AG04450 (cell line): Measurements from ENCODE around the gene ACER2. TPM values are rescaled to one million over a fixed set of nuclear protein-coding genes. Genes with fewer than 3 reads are reported as not detected.

Experiments used
- CTCF ChIA-PET: fragments of 300-600, 350-600 bp; formaldehyde crosslinking; extraction: SDS; loops from one replicate; lab custom pipeline; 2022; ENCODE audit warnings: antibody characterized with exemption, inconsistent platforms; lab: Charles Lee
- POLR2A ChIA-PET: fragments of 350-600 bp; formaldehyde crosslinking; extraction: SDS; loops from one replicate; lab custom pipeline; 2021; ENCODE audit warnings: antibody characterized with exemption, inconsistent platforms; lab: Yijun Ruan, JAX
- DNase-seq: peaks from one replicate; pipeline ENCODE4 v3.0.0-alpha.2; 2011; ENCODE audit warnings: low read depth, low spot score
- H3K27ac ChIP-seq: one replicate; pipeline ENCODE4 v1.5.1; 2012; ENCODE audit warnings: low read depth, low read length, control low read depth
- H3K27me3 ChIP-seq: one replicate; pipeline ENCODE4 v1.6.0; 2012; ENCODE audit warnings: low read length; ENCODE audit not compliant: control insufficient read depth, insufficient read depth
- H3K4me3 ChIP-seq: 2 replicates; pipeline ENCODE4 v1.5.1; 2011; ENCODE audit warnings: mild to moderate bottlenecking, low read depth, low read length, control low read depth
- H3K9me3 ChIP-seq: 2 replicates; pipeline ENCODE4 v1.5.1; 2012; ENCODE audit warnings: low read length; ENCODE audit not compliant: control insufficient read depth, insufficient read depth
- CTCF ChIP-seq: IDR thresholded peaks from 2 replicates; pipeline ENCODE4 v1.5.1; 2011; ENCODE audit warnings: low read depth, low read length, control low read depth, inconsistent platforms
- polyA plus RNA-seq: library from polyadenylated mRNA; depleted of rRNA; stranded (reverse); fragments of >200 nt; gene quantifications from 2 replicates; pipeline ENCODE4 v1.2.3, GENCODE V29; 2011

ACER2 gene
- polyA plus RNA-seq, 1 experiment, result 2.3 TPM

GRCh38 chr9:19492775-19493173, 84.0 kb downstream of the ACER2 start:
- POLR2A ChIA-PET, result no interaction called here

GRCh38 chr9:19493174-19493811, 84.5 kb downstream of the ACER2 start:
- Histone ChIP-seq H3K27ac (no peak overlapping the region), H3K9me3 (no peaks in the 10 kb centered on the region), H3K27me3 (peaks cover 18% of the 10 kb centered on the region), H3K4me3 (peak overlapping the region; percentile 60)
- DNase-seq, result peak; percentile 29
- POLR2A ChIA-PET, result no interaction called here
- CTCF ChIA-PET, result interaction anchor here (0.7 to 1.3 kb wide), 6 partner anchors 8 to 429 kb away, joined by 3 to 5 read pairs (median 4); no protein-coding TSS in a partner anchor
- TF ChIP-seq CTCF, result peak; percentile 84

More at GRCh38 chr9:19492775-19493173, 84.0 kb downstream of the ACER2 start:
- Histone ChIP-seq H3K27me3 (peaks cover 22% of the 10 kb centered on the region), H3K27ac (no peak overlapping the region), H3K4me3 (no peak overlapping the region), H3K9me3 (no peaks in the 10 kb centered on the region)
- CTCF ChIA-PET, result interaction anchor here (0.7 to 1.3 kb wide), 5 partner anchors 8 to 430 kb away, joined by 3 to 4 read pairs (median 4); no protein-coding TSS in a partner anchor
- DNase-seq, result no peak
- TF ChIP-seq CTCF, result no peak

- Histone ChIP-seq H3K27ac (no peak overlapping the region), H3K27me3 (peaks cover 18% of the 10 kb centered on the region), H3K9me3 (no peaks in the 10 kb centered on the region), H3K4me3 (peak overlapping the region; percentile 60)
- no peak for TF ChIP-seq CTCF
- DNase-seq, result no peak
- POLR2A ChIA-PET, result no interaction called here
- CTCF ChIA-PET, result interaction anchor here (0.9 to 1.0 kb wide), 2 partner anchors 11 to 429 kb away, joined by 3 to 5 read pairs; no protein-coding TSS in a partner anchor
Measured at GRCh38 chr9:19493876-19494275, 85.1 kb downstream of the ACER2 start.

GRCh38 chr9:19495186-19496028, 86.6 kb downstream of the ACER2 start:
- peaks cover 16% of the 10 kb centered on the region for H3K27me3 ChIP-seq
- H3K4me3 ChIP-seq, result no peak overlapping the region
- no peak for DNase-seq
- ChIA-PET CTCF (no interaction called here), POLR2A (no interaction called here)
- no peak overlapping the region for H3K27ac ChIP-seq
- H3K9me3 ChIP-seq, result no peaks in the 10 kb centered on the region
- TF ChIP-seq CTCF, result no peak
